A549 treated with CORT108297 at 1 μM for 4 hours (cell line): ENCODE results near the gene NCOA6. TPM values are rescaled to one million over a fixed set of nuclear protein-coding genes. Genes with fewer than 3 reads are reported as not detected.

Experiments
- total RNA-seq: library from RNA; stranded (reverse); fragments of 200-300 nt; extraction: Qiagen RNA extraction; gene quantifications from 5 replicates; pipeline ENCODE4 v1.2.3, GENCODE V29; 2022

The NCOA6 gene
- total RNA-seq = 17.2 to 22.2 TPM (median 18.1 TPM) in 5 replicates

GRCh38 chr20:34825530-34826362, at the start of gene NCOA6:
Gene NCOA6, minus strand, starts transcription at chr20:34825651. Its CDS starts 43,296 bp downstream, at chr20:34782355.

DNA sequence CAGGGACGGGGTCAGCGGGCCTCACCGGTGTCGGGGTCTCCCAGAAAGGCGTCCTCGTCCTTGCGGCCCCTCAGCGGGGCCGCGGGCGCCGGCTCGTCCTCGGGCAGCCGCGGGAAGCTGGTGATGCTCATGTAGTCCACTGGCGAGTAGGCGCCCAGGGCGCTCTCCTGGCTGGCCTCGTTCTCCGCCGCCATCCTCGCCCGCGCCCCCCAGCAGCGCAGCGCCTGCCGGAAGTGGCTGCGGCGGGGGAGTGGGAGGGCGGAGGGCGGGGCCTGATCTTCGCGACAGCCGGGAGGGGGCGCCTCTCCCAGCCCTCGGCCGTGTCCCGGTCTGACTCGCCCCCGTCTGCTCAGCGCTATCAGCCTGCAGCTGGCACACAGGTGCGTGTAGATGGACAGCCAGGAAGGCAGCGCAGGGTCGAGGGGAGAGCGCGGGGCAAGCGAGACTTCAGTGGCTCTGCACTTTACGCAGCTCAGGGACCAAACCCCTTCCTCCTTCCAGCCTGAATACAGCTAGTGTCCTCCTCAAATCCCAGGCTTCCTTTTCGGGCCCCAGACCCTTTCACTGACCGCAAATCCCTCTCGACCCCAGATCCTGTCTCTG, 47.3 kb upstream of the NCOA6 start, which contains the start of gene GGT7:
Gene GGT7 (minus strand): TSS at position 235 of the 603 bp plus-strand sequence. CDS start 41 bp downstream, at position 194.

GRCh38 chr20:34704177-34705007, 121.1 kb downstream of the NCOA6 start, which contains the start of gene TP53INP2:
Gene TP53INP2, plus strand, starts transcription at chr20:34704344. Its CDS starts 4,396 bp downstream, at chr20:34708740.

DNA sequence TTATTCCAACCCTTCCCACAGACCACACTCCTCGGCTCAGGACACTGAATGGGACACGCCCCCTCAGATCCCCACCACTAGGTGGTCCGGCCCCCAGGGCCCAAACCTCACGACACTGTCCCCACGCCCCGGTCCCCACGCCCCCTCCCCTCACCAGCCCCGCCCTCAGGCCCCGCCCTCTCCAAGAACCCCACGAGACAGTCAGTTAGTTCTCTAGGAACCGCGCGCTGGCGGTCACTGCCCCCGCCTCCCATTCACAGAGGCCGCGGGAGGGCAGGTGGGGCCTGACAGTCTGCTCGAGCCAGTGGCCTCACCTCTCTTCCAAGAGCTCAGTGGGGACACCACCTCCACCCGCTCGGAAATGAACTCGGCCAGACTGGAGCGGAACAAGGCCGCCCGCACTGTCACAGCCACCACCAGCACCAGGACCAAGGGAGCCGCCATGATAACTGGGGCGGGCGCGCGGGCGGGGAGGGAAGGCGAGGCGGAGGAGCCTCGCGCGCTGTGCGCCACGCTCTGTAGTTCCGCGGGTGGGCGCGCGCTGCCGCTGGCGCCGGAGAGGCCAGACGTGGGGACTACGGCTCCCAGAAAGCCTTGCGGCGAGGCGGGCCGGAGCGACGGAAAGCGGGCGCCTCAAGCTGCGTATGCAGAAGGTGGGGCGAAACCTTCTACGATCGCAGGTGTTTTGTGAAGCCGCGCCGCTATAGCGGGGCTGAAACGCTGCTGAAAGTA, 148.6 kb downstream of the NCOA6 start, which contains the start of gene PIGU:
Gene PIGU (minus strand): TSS at position 451 of the 732 bp plus-strand sequence. CDS start 7 bp downstream, at position 444.

Other genes with a start within 250 kb of the NCOA6 start
- 23.3 to 31.6 TPM (median 28.6 TPM) in 5 replicates for gene PIGU, start 148.6 kb downstream of the NCOA6 start, total RNA-seq
- gene TP53INP2, start 121.3 kb downstream of the NCOA6 start, total RNA-seq = 6.0 to 8.1 TPM (median 6.9 TPM) in 5 replicates
- 5.6 to 8.2 TPM (median 7.5 TPM) in 5 replicates for gene GGT7, start 47.2 kb upstream of the NCOA6 start, total RNA-seq
- gene ACSS2, start 51.0 kb upstream of the NCOA6 start, total RNA-seq = 7.8 to 9.8 TPM (median 8.8 TPM) in 5 replicates
- 54.0 to 58.9 TPM (median 57.7 TPM) in 5 replicates for gene GSS, start 130.2 kb upstream of the NCOA6 start, total RNA-seq
- 0.03 to 0.15 TPM (median 0.14 TPM) in 4 of 5 replicates, not detected in the other for gene MYH7B, start 130.2 kb upstream of the NCOA6 start, total RNA-seq